HepG2 (cell line): Measurements from ENCODE around the gene NOP14. TPM values are rescaled to one million over a fixed set of nuclear protein-coding genes. Genes with fewer than 3 reads are reported as not detected.

Source experiments
- ATAC-seq: fragments of 200-7000 bp; cut with Tn5 transposase; 3 replicates; pipeline ENCODE4 v1.9.1; 2020; ENCODE audit warnings: mild to moderate bottlenecking, moderate library complexity
- BruUV-seq: library from RNA; stranded (reverse); fragments of 400-500 nt; replicated peaks from 2 replicates; lab custom pipeline; 2021; lab: Mats Ljungman, UMichigan
- CTCF ChIA-PET: fragments of 300-600 bp; formaldehyde crosslinking; extraction: SDS; loops from one replicate; lab custom pipeline; 2021; ENCODE audit warnings: low total read pairs, inconsistent platforms, low intra/inter-chr PET ratio; lab: Yijun Ruan, JAX
- POLR2A ChIA-PET: fragments of 350-600 bp; sonication (Branson Sonifier 250); formaldehyde crosslinking; loops from one replicate; lab custom pipeline; 2020; ENCODE audit warnings: antibody characterized with exemption, inconsistent platforms; lab: Yijun Ruan, JAX
- DNase-seq: peaks from one replicate; pipeline ENCODE4 v3.0.0-alpha.2; 2015; ENCODE audit warnings: low spot score
- FAIRE-seq: peaks from 3 replicates; lab custom pipeline; 2011; peaks lifted over from hg19 to GRCh38; lab: Jason Lieb, UNC
- H2AFZ ChIP-seq: one replicate; pipeline ENCODE4 v1.6.1; 2011; ENCODE audit warnings: low read length, inconsistent platforms
- H3K27ac ChIP-seq: fragments of 300-600 bp; 3 replicates; pipeline ENCODE4 v1.8.0; 2011; ENCODE audit warnings: mixed run types, mild to moderate bottlenecking, mixed read lengths, low read length, inconsistent platforms; ENCODE audit not compliant: insufficient read depth; ENCODE audit errors: extremely low read length
- H3K27me3 ChIP-seq, 2 experiments: fragments of 200-600 bp in 1 of 2; 2 replicates in 1 of 2; 3 replicates in 1 of 2; pipeline versions ENCODE4 v1.6.0 to v1.8.0; 2011; ENCODE audit warnings: low read length in 2 of 2, mild to moderate bottlenecking in 2 of 2, moderate library complexity in 2 of 2, inconsistent platforms in 1 of 2; ENCODE audit not compliant: insufficient read depth in 2 of 2, control insufficient read depth in 1 of 2
- H3K36me3 ChIP-seq, 2 experiments: fragments of 200-600 bp in 1 of 2; replicated peaks in 1 of 2; 2 replicates in 1 of 2; 3 replicates in 1 of 2; pipeline versions ENCODE4 v1.5.1 to v1.8.0; 2011; ENCODE audit warnings: low read length in 2 of 2, inconsistent platforms in 1 of 2; ENCODE audit not compliant: insufficient read depth in 2 of 2, control insufficient read depth in 1 of 2
- H3K4me1 ChIP-seq: 2 replicates; pipeline ENCODE4 v1.5.1; 2012; ENCODE audit warnings: low read length, inconsistent platforms; ENCODE audit not compliant: insufficient read depth
- H3K4me2 ChIP-seq: 2 replicates; pipeline ENCODE4 v1.6.0; 2011; ENCODE audit warnings: low read depth, low read length, inconsistent platforms
- H3K4me3 ChIP-seq, 3 experiments: fragments of 200-600 bp in 1 of 3; sonication (generic), shearing (Covaris generic) in 1 of 3; replicated peaks in 1 of 3; 2 replicates each; pipeline ENCODE4 v1.5.1; 2011 to 2016; ENCODE audit warnings: low read length in 3 of 3, inconsistent platforms in 2 of 3, low read depth in 2 of 3, mild to moderate bottlenecking in 2 of 3, control low read depth in 1 of 3, mixed read lengths in 1 of 3; ENCODE audit not compliant: insufficient read depth in 1 of 3
- H3K79me2 ChIP-seq: one replicate; pipeline ENCODE4 v1.6.1; 2011; ENCODE audit warnings: low read length, inconsistent platforms; ENCODE audit not compliant: insufficient read depth
- H3K9ac ChIP-seq: 2 replicates; pipeline ENCODE4 v1.6.0; 2011; ENCODE audit warnings: mild to moderate bottlenecking, low read depth, low read length, inconsistent platforms; ENCODE audit not compliant: insufficient read depth
- H3K9me3 ChIP-seq: 2 replicates; pipeline ENCODE4 v1.5.1; 2012; ENCODE audit warnings: mild to moderate bottlenecking, low read length
- H4K20me1 ChIP-seq: 2 replicates; pipeline ENCODE4 v1.6.0; 2011; ENCODE audit warnings: inconsistent platforms, mild to moderate bottlenecking, low read length, moderate library complexity; ENCODE audit not compliant: insufficient read depth
- ARNTL ChIP-seq: sonication (generic); formaldehyde crosslinking; IDR thresholded peaks from 2 replicates; pipeline ENCODE4 v1.4.0; 2020; ENCODE audit warnings: mild to moderate bottlenecking, missing genetic modification reagents
- CEBPB ChIP-seq: IDR thresholded peaks from 2 replicates; pipeline ENCODE4 v1.6.1; 2011; ENCODE audit warnings: low read depth, low read length, improper control_type of control experiment, borderline replicate concordance
- EP300 ChIP-seq, 3 experiments: sonication (generic) in 1 of 3; formaldehyde crosslinking in 1 of 3; IDR thresholded peaks; 2 replicates each; pipeline versions ENCODE4 v1.5.1 to v1.6.1; 2011 to 2020; ENCODE audit warnings: low read depth in 2 of 3, low read length in 2 of 3, borderline replicate concordance in 1 of 3, improper control_type of control experiment in 1 of 3, mild to moderate bottlenecking in 1 of 3, missing genetic modification reagents in 1 of 3, moderate library complexity in 1 of 3
- GLMP ChIP-seq: sonication (generic); formaldehyde crosslinking; IDR thresholded peaks from 2 replicates; pipeline ENCODE4 v1.9.0; 2021; ENCODE audit warnings: missing genetic modification reagents, mild to moderate bottlenecking, borderline replicate concordance
- HNRNPL ChIP-seq: fragments of 200-400 bp; formaldehyde crosslinking; IDR thresholded peaks from 2 replicates; pipeline ENCODE4 v1.6.1; 2017; ENCODE audit warnings: mild to moderate bottlenecking, low read depth, low read length
- RBM22 ChIP-seq: fragments of 200-400 bp; formaldehyde crosslinking; optimal IDR thresholded peaks from 2 replicates; pipeline ENCODE3; 2017; ENCODE audit warnings: mild to moderate bottlenecking, low read length, moderate library complexity
- SAP130 ChIP-seq: IDR thresholded peaks from 2 replicates; pipeline ENCODE4 v1.6.1; 2016; ENCODE audit warnings: low read depth
- SRF ChIP-seq: IDR thresholded peaks from 2 replicates; pipeline ENCODE4 v1.6.1; 2011; ENCODE audit warnings: mild to moderate bottlenecking, low read depth, low read length, moderate library complexity
- ZFYVE20 ChIP-seq: sonication (generic); formaldehyde crosslinking; IDR thresholded peaks from 2 replicates; pipeline ENCODE4 v1.8.0; 2023; ENCODE audit warnings: low read depth, mild to moderate bottlenecking, moderate library complexity, missing genetic modification reagents, borderline replicate concordance
- ZNF562 ChIP-seq: sonication (generic); formaldehyde crosslinking; IDR thresholded peaks from 2 replicates; pipeline ENCODE4 v1.8.0; 2022; ENCODE audit warnings: missing genetic modification reagents, borderline replicate concordance
- ZNF609 ChIP-seq: sonication (generic); formaldehyde crosslinking; IDR thresholded peaks from 2 replicates; pipeline ENCODE4 v1.4.0; 2020; ENCODE audit warnings: mild to moderate bottlenecking, missing genetic modification reagents, borderline replicate concordance
- ZNF800 ChIP-seq: sonication (generic); formaldehyde crosslinking; IDR thresholded peaks from 2 replicates; pipeline ENCODE4 v1.4.0; 2020; ENCODE audit warnings: missing genetic modification reagents
- WGBS: methylation state at CpG from one replicate; pipeline ENCODE4 v1.1.6; 2017; ENCODE audit warnings: low lambda C conversion rate; 5-methylcytosine and 5-hydroxymethylcytosine counted together
- in situ Hi-C: cut with HindIII; loops from 2 replicates; pipeline ENCODE4 v1.10.0; 2017; ENCODE audit warnings: low pct_unique_long_range_greater_than_20kb; ENCODE audit not compliant: extremely low pct_ligation_motif_present
- intact Hi-C: fragments of 100-400 bp; cut with micrococcal nuclease; formaldehyde crosslinking; loops from one replicate; pipeline ENCODE4 v1.10.0; 2022; ENCODE audit not compliant: unreplicated experiment
- polyA plus RNA-seq, 8 experiments: library from polyadenylated mRNA; depleted of rRNA in 3 of 8; stranded (reverse) in 7 of 8; unstranded in 1 of 8; fragments of >200 nt; fragmentation: Illumina TruSeq in 4 of 8; extraction: Trizol in 4 of 8; gene quantifications; 2 replicates each; pipeline versions ENCODE4 v1.2.1 to v1.2.3, GENCODE V29; 2011 to 2016; ENCODE audit warnings: low read depth in 4 of 8, missing spikeins in 1 of 8, mixed read lengths in 1 of 8; ENCODE audit not compliant: insufficient read depth in 1 of 8
- total RNA-seq, 5 experiments: library from RNA; depleted of rRNA; stranded (reverse); fragments of >200 nt; fragmentation: Illumina TruSeq; extraction: Trizol; gene quantifications; 2 replicates each; pipeline ENCODE4 v1.2.3, GENCODE V29; 2016; ENCODE audit warnings: low read depth in 1 of 5

Gene NOP14
- total and polyA plus RNA-seq, 2 of the 13 experiments (the other 11 are each of a cell fraction or from before 2014, with no cell fraction given), result 6.9 to 47.9 TPM

GRCh38 chr4:2930758-2931511 lies 32.3 kb downstream of the NOP14 start (continued):
- TF ChIP-seq HNRNPL, result peak; percentile 84
- TF ChIP-seq, all 625 proteins: peak for 7

GRCh38 chr4:2930135-2930757 lies 33.0 kb downstream of the NOP14 start:
- FAIRE-seq (no peak), ATAC-seq (peak; percentile 4; the same call in 2 of the 3 replicates), DNase-seq (peak; percentile 53)
- peaks cover 2% of the 10 kb centered on the region for H3K79me2 ChIP-seq
- in situ Hi-C loops (no loop called here), intact Hi-C loops (loop anchor here (10.0 kb wide), 1 partner anchor 65 kb away; no protein-coding TSS in a partner anchor)
- no peaks in the 10 kb centered on the region for H4K20me1 ChIP-seq
- H3K27ac ChIP-seq, result peak overlapping the region; percentile 22
- WGBS, result 74% methylated on average over 9 of the region's 12 CpGs
- ChIA-PET CTCF (no interaction called here), POLR2A (interaction anchor here (1.2 kb wide), 1 partner anchor 14 kb away, joined by 5 read pairs; no protein-coding TSS in a partner anchor)
- peaks cover 23% of the 10 kb centered on the region for H3K4me1 ChIP-seq
- H2AFZ ChIP-seq, result no peak overlapping the region
- no peak overlapping the region for H3K4me3 ChIP-seq
- no TSS peak for BruUV-seq
- no peaks in the 10 kb centered on the region; a peak in 1 of 5 replicates for H3K27me3 ChIP-seq
- H3K36me3 ChIP-seq, result peaks cover 23 to 41% of the 10 kb centered on the region in 2 experiments
- no peak overlapping the region for H3K4me2 ChIP-seq
- H3K9me3 ChIP-seq, result no peaks in the 10 kb centered on the region
- H3K9ac ChIP-seq, result no peak overlapping the region
- TF ChIP-seq ZNF800 (CRISPR knock-in tag), result no peak
- peak; percentile 60; the same call in 1 of the 2 replicates for TF ChIP-seq CEBPB
- TF ChIP-seq RBM22, result peak; percentile 77
- no peak for TF ChIP-seq ZFYVE20
- TF ChIP-seq SAP130 (CRISPR knock-in tag), result peak; percentile 32; the same call in 1 of the 2 replicates
- TF ChIP-seq ARNTL, result no peak
- TF ChIP-seq EP300 (IDR thresholded peaks at IDR 0.05; ENCODE audit: low read depth in 2 of 2, low read length in 2 of 2), result no peak
- TF ChIP-seq EP300 (CRISPR knock-in tag; IDR thresholded peaks at IDR 0.05; ENCODE audit: borderline replicate concordance), result no peak
- TF ChIP-seq GLMP, result no peak
- TF ChIP-seq ZNF609 (CRISPR knock-in tag), result no peak
- TF ChIP-seq ZNF562 (CRISPR knock-in tag), result no peak
- TF ChIP-seq SRF, result peak; percentile 90
